Adipocyte (in vitro differentiated cells): Measurements from ENCODE around the gene PARN.

Experiments used
- DNase-seq: peaks from one replicate; pipeline ENCODE4 v3.0.0-alpha.2; 2015; ENCODE audit warnings: low read depth
- H3K27me3 ChIP-seq: replicated peaks from 2 replicates; pipeline ENCODE4 v1.7.0; 2013; ENCODE audit warnings: mild to moderate bottlenecking, low read length, moderate library complexity; ENCODE audit not compliant: control insufficient read depth, insufficient read depth
- H3K36me3 ChIP-seq: 2 replicates; pipeline ENCODE4 v1.7.0; 2013; ENCODE audit warnings: low read length, mild to moderate bottlenecking, moderate library complexity; ENCODE audit not compliant: control insufficient read depth, insufficient read depth, severe bottlenecking
- H3K4me1 ChIP-seq: 2 replicates; pipeline ENCODE4 v1.7.0; 2013; ENCODE audit warnings: mild to moderate bottlenecking, low read length, moderate library complexity; ENCODE audit not compliant: control insufficient read depth, insufficient read depth
- H3K4me3 ChIP-seq: 2 replicates; pipeline ENCODE4 v1.7.0; 2013; ENCODE audit warnings: mild to moderate bottlenecking, low read length, moderate library complexity
- H3K9ac ChIP-seq: 2 replicates; pipeline ENCODE4 v1.7.0; 2013; ENCODE audit warnings: mild to moderate bottlenecking, low read length, moderate library complexity
- H3K9me3 ChIP-seq: 2 replicates; pipeline ENCODE4 v1.7.0; 2013; ENCODE audit warnings: mild to moderate bottlenecking, low read length, moderate library complexity; ENCODE audit not compliant: control insufficient read depth

Gene PARN

DNA sequence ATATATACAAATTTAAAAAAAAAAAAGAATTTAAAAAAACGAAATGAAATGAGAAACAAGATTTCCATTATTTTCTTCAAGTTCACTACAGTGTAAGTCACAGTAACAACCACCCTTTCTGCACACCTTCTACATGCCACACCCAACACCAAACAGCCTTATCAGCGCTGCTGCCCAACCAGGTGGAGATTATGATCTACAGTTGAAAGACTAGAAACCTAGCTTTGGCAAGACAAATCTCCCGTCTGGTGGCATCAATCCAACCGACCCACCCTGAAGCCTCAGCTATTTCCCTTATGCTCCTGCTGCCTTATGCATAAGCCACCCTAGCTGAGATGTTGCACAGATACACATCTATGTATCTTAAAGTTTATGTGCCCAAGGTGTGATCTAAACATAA is 60.8 kb downstream of the PARN start:
- H3K36me3 ChIP-seq, result peaks cover 16% of the 10 kb centered on the region
- no peak for DNase-seq
- no peaks in the 10 kb centered on the region for H3K9me3 ChIP-seq
- H3K4me3 ChIP-seq, result no peak overlapping the region
- H3K27me3 ChIP-seq, result no peaks in the 10 kb centered on the region
- peaks cover 19% of the 10 kb centered on the region for H3K4me1 ChIP-seq
- no peak overlapping the region for H3K9ac ChIP-seq

DNA sequence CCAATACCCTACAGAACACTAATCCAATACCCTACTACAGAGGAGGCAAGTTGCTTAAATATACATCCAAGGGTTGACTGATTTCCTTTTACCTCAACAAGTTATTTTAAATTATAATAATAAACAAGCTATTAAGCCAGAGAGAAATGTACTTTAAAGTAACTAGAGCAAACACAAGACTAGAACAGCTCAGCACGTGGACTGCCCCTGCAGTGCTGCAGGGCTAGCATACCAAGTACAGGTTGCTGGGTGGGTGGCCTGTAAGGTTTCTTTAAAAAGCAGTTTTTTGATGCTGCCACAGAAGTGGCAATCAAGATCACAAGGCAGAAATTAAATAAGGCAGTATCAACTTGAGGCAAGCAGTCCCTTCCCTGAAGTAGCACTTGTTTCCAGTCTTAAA is 63.5 kb downstream of the PARN start:
- Histone ChIP-seq H3K4me1 (peaks cover 36% of the 10 kb centered on the region), H3K36me3 (peaks cover 11% of the 10 kb centered on the region), H3K27me3 (no peaks in the 10 kb centered on the region), H3K9ac (no peak overlapping the region), H3K9me3 (no peaks in the 10 kb centered on the region), H3K4me3 (no peak overlapping the region)
- DNase-seq, result no peak

DNA sequence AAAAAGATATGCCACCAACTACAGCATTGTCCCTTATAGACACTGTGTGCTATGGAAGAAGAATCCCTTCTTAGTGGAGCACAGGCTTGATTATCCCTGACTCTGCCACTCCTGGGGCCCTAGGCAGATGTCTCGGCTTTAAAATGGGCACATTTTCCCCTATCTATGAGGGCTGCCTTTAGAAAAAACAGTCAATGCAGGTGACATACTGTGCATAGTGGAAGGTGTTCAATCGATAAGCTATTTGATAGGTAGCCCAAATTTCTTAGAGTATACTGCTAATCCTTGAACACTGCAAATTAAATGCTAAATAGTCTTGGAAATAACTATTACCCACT is 64.4 kb downstream of the PARN start:
- no peaks in the 10 kb centered on the region for H3K9me3 ChIP-seq
- peaks cover 36% of the 10 kb centered on the region for H3K4me1 ChIP-seq
- H3K27me3 ChIP-seq, result no peaks in the 10 kb centered on the region
- H3K36me3 ChIP-seq, result peaks cover 11% of the 10 kb centered on the region
- no peak overlapping the region for H3K9ac ChIP-seq
- H3K4me3 ChIP-seq, result no peak overlapping the region
- DNase-seq, result no peak

- no peak overlapping the region for H3K4me3 ChIP-seq
- H3K9me3 ChIP-seq, result no peaks in the 10 kb centered on the region
- no peaks in the 10 kb centered on the region for H3K27me3 ChIP-seq
- H3K36me3 ChIP-seq, result peaks cover 11% of the 10 kb centered on the region
- peak; percentile 70 for DNase-seq
- H3K4me1 ChIP-seq, result peaks cover 41% of the 10 kb centered on the region
- H3K9ac ChIP-seq, result no peak overlapping the region
Observed at GRCh38 chr16:14564861-14565687, 65.0 kb downstream of the PARN start.

GRCh38 chr16:14564323-14564722 is 65.7 kb downstream of the PARN start:
- DNase-seq, result no peak
- Histone ChIP-seq H3K36me3 (peaks cover 8% of the 10 kb centered on the region), H3K4me3 (no peak overlapping the region), H3K9ac (no peak overlapping the region), H3K4me1 (peaks cover 49% of the 10 kb centered on the region), H3K9me3 (no peaks in the 10 kb centered on the region), H3K27me3 (no peaks in the 10 kb centered on the region)

- no peak overlapping the region for H3K4me3 ChIP-seq
- DNase-seq, result no peak
- H3K9ac ChIP-seq, result peak overlapping the region; percentile 0
- peaks cover 7% of the 10 kb centered on the region for H3K36me3 ChIP-seq
- no peaks in the 10 kb centered on the region for H3K9me3 ChIP-seq
- no peaks in the 10 kb centered on the region for H3K27me3 ChIP-seq
- peaks cover 50% of the 10 kb centered on the region for H3K4me1 ChIP-seq
Observed at GRCh38 chr16:14562691-14563491, 67.2 kb downstream of the PARN start.

- Histone ChIP-seq H3K9ac (no peak overlapping the region), H3K9me3 (no peaks in the 10 kb centered on the region), H3K36me3 (peaks cover 8% of the 10 kb centered on the region), H3K27me3 (no peaks in the 10 kb centered on the region), H3K4me1 (peaks cover 43% of the 10 kb centered on the region), H3K4me3 (no peak overlapping the region)
- peak; percentile 11 for DNase-seq
Observed at GRCh38 chr16:14560523-14560922, 69.5 kb downstream of the PARN start.

- Histone ChIP-seq H3K27me3 (no peaks in the 10 kb centered on the region), H3K9ac (peak overlapping the region; percentile 3), H3K9me3 (no peaks in the 10 kb centered on the region), H3K4me1 (peaks cover 41% of the 10 kb centered on the region), H3K36me3 (peaks cover 8% of the 10 kb centered on the region), H3K4me3 (no peak overlapping the region)
- no peak for DNase-seq
Observed at GRCh38 chr16:14559809-14560241, 70.2 kb downstream of the PARN start.

DNA sequence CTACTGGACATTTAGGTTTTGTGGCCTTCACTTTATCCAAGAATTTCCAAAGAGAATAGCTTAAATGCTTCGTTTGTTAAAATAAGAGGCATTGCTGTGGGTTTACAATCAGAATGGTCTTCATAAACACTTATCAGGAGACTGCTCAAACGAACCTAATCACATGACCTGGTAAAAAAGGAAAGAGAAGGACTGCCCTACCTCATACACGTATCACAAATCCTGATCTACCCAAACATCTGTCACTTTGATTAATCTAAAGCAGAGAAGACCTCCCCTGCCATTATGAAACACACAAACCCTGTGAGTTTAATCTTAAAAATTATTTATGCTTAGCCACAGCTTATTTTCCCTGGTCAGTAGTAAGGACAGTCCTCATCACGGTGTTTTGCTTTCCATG is 76.6 kb downstream of the PARN start:
- no peak for DNase-seq
- no peaks in the 10 kb centered on the region for H3K9me3 ChIP-seq
- peaks cover 52% of the 10 kb centered on the region for H3K36me3 ChIP-seq
- no peak overlapping the region for H3K4me3 ChIP-seq
- peaks cover 10% of the 10 kb centered on the region for H3K4me1 ChIP-seq
- no peaks in the 10 kb centered on the region for H3K27me3 ChIP-seq
- no peak overlapping the region for H3K9ac ChIP-seq

- Histone ChIP-seq H3K9ac (no peak overlapping the region), H3K4me1 (peaks cover 4% of the 10 kb centered on the region), H3K9me3 (no peaks in the 10 kb centered on the region), H3K36me3 (peaks cover 54% of the 10 kb centered on the region), H3K4me3 (no peak overlapping the region), H3K27me3 (no peaks in the 10 kb centered on the region)
- no peak for DNase-seq
Observed at GRCh38 chr16:14549789-14550153, 80.3 kb downstream of the PARN start.

DNA sequence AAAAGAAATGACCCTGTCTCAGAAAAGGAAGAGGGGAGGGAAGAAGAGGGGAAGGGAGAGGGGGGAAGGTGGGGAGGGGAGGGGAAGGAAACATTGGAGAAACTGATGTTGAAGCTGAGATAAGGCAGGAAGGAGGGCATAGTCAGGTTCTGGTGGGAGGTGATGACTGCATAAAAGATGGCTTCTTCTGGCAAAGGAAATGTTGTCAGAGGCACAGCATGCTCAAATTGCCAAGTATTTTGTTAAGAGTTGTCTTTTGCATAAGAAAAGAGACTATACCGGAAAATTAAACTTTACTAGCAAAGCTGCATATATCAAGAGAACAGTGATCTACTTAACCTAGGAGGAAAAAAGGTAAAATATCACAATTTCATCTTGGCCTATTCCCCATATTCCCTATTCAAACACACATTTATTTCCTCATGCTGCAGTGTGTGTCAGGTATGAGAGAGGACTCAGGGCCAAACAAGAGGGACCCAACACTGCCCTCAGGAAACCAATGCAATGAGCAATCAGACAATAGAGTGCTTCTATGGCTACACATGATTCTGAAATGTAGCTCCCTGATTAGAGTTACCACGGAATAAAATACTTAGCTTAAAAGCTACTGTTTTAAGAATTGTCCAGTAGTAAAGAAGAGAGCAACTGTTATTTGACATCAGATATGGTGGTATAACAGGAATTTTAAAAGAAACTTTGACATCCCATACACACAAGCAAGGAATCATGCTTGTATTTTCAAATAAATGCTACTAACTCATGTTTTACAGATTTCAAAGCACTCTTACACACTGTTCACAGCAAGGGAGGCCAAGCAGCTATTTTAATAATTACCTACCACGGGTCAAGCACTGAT is 80.9 kb downstream of the PARN start:
- Histone ChIP-seq H3K9me3 (no peaks in the 10 kb centered on the region), H3K4me1 (peaks cover 4% of the 10 kb centered on the region), H3K36me3 (peaks cover 57% of the 10 kb centered on the region), H3K4me3 (no peak overlapping the region), H3K9ac (no peak overlapping the region), H3K27me3 (no peaks in the 10 kb centered on the region)
- DNase-seq, result no peak
